Ectodermal cell (in vitro differentiated cells): Measurements from ENCODE around the gene EHBP1.

Source experiments
- H3K27ac ChIP-seq: 2 replicates; pipeline ENCODE4 v1.7.0; 2013; ENCODE audit warnings: mild to moderate bottlenecking, low read depth, low read length; ENCODE audit not compliant: insufficient read depth, poor library complexity, severe bottlenecking
- H3K27me3 ChIP-seq: 2 replicates; pipeline ENCODE4 v1.7.0; 2013; ENCODE audit warnings: mild to moderate bottlenecking, low read length; ENCODE audit not compliant: insufficient read depth, control insufficient read depth, poor library complexity, severe bottlenecking
- H3K36me3 ChIP-seq: one replicate; pipeline ENCODE4 v1.7.0; 2013; ENCODE audit warnings: low read length; ENCODE audit not compliant: control insufficient read depth, insufficient read depth
- H3K4me1 ChIP-seq: one replicate; pipeline ENCODE4 v1.7.0; 2013; ENCODE audit warnings: low read length; ENCODE audit not compliant: control insufficient read depth, insufficient read depth
- H3K4me3 ChIP-seq: 2 replicates; pipeline ENCODE4 v1.7.0; 2013; ENCODE audit warnings: low read depth, low read length, control low read depth; ENCODE audit not compliant: insufficient read depth
- H3K9me3 ChIP-seq: 2 replicates; pipeline ENCODE4 v1.7.0; 2013; ENCODE audit warnings: mild to moderate bottlenecking, low read length, moderate library complexity; ENCODE audit not compliant: control insufficient read depth
- WGBS, 2 experiments: methylation state at CpG; one replicate each; pipeline ENCODE4 v1.1.7; 2013; ENCODE audit warnings: missing lambda C conversion rate in 2 of 2; 5-methylcytosine and 5-hydroxymethylcytosine counted together

The EHBP1 gene

DNA sequence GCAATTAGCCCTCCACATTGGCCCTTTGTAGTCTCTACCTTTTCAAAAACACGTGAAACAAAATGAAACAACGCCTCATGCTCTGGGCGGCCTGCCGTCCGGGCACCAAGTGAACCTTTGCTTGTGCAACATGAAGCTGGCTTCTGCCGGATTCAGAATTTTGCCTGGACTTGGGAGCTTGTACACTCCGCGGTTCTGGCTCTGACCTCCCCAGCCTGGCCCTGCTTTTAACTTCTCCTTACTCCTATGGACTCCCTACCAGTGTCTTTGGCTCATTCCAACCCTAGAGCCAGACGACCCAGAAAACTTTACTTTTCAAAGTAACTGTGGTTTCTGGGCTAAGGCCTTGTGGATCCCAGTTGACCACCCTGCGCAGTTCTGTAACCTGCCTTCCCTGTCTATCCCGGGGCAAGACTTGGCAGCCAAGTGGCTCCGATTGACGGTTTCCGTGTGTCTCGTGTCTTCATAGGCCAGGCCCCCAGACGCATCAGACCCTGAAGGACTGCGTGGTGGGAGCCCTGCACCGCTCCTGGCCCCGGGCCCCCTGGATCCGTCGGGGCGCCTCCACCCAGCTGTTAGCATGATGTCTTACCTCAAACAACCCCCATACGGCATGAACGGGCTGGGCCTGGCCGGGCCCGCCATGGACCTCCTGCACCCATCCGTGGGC, 347.0 kb downstream of the EHBP1 start:
- H3K27me3 ChIP-seq: peaks cover 100% of the 10 kb centered on the region
- WGBS, 2 experiments: 6 to 7% methylated on average over 27 of the region's 27 CpGs
- no peaks in the 10 kb centered on the region for H3K9me3 ChIP-seq
- peaks cover 6% of the 10 kb centered on the region for H3K36me3 ChIP-seq
- no peak overlapping the region for H3K27ac ChIP-seq
- peak overlapping the region; percentile 63 for H3K4me3 ChIP-seq
- H3K4me1 ChIP-seq: peaks cover 31% of the 10 kb centered on the region

DNA sequence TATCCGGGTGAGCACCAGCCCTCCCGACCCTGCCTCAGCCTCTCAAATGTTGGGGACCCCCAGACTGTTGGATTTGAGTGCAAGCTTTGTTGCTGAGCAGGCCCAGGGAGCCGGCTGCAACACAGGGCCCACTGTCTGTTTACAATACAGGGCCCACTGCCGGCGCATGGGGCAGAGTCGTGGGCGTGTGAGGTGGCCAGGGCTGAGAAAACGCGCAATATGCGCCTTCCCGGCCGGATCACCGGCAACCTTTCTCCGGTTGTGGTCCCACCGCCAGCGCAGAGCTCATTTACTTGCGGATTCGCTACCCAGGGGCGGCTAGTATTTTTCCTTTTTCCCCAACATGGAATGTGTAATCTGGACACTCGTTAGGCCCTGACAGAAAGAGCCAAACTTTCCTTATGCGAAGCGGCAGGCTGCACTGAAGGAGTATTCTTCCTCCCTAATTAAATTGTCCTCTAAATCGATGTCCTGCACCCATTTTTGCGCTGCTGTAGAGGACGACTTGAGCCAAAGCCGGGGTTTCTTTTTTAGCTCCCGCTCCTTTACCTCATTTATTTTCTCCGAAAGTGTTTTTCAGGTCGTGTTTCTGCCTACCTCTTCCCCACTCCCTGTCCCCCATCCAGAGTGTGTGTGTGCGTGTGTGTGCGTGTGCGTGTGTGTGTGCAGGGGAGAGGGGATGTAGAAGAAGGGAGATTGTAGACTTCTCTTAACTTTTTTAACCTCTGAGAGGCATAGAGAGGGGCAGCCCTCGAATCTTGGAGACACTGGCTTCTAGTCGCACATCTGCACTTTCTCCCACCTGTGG, 347.8 kb downstream of the EHBP1 start:
- peaks cover 100% of the 10 kb centered on the region for H3K27me3 ChIP-seq
- peak overlapping the region; percentile 63 for H3K4me3 ChIP-seq
- H3K36me3 ChIP-seq: peaks cover 6% of the 10 kb centered on the region

DNA sequence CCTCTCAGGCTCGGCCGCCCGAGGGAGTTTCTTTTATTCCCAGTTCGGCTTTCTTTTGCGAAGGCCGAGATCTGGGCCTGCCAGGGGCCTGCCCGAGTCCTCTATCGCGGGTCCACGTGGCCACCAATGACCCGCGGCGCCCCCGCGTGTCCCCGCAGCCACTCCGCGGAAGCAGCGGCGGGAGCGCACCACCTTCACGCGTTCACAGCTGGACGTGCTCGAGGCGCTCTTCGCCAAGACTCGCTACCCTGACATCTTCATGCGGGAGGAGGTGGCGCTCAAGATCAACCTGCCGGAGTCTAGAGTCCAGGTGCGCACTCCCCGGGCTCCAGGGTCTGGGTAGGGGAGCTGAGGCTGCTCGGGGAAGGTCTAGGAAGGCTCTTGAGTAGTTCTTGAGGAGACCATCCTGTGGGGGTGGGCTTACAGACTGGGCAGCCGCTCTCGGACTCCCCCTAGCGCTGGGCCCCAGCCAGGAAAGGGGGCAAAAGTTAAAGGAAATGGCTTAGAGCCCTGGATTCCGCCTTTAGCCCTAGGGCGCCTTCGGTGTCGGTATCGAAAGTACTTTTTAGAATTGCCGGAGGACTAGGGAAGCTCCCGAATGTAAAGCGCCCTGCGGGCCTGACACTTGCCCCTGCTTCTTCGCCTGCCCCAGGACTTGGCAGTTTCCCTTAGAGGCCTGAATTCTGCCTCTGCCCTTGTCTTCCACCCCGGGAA, 348.5 kb downstream of the EHBP1 start:
- peaks cover 6% of the 10 kb centered on the region for H3K36me3 ChIP-seq
- H3K9me3 ChIP-seq: no peaks in the 10 kb centered on the region
- peaks cover 38% of the 10 kb centered on the region for H3K4me1 ChIP-seq
- no peak overlapping the region for H3K27ac ChIP-seq
- H3K4me3 ChIP-seq: peak overlapping the region; percentile 63
- WGBS, 2 experiments: 1 to 3% methylated on average over 48 of the region's 48 CpGs
- H3K27me3 ChIP-seq: peaks cover 100% of the 10 kb centered on the region

More for the DNA sequence above, 347.8 kb downstream of the EHBP1 start:
- Histone ChIP-seq H3K27ac (no peak overlapping the region), H3K9me3 (no peaks in the 10 kb centered on the region), H3K4me1 (peaks cover 37% of the 10 kb centered on the region)
- 4 to 5% methylated on average over 32 to 34 of the region's 34 CpGs for WGBS, 2 experiments

DNA sequence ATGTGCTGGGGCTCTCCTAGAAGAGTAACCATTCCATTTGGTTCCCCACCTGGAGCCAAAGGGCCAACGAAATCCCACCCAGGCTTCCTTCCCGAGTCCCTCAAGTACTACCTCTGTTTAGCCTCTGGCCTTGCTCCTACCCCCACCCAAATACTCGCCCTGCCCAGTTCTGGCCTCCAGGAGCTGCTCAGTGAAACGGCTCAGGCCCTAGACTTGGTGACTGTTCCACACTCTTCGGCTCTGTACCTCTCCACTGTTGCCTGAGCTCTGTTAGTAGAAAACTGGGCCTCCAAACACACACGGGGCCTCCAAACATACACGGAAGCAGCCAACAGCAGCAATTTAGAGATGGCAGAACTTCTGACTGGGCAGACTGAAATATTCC, 349.3 kb downstream of the EHBP1 start:
- H3K36me3 ChIP-seq: peaks cover 6% of the 10 kb centered on the region
- H3K27me3 ChIP-seq: peaks cover 100% of the 10 kb centered on the region
- H3K27ac ChIP-seq: no peak overlapping the region
- H3K9me3 ChIP-seq: no peaks in the 10 kb centered on the region
- WGBS, 2 experiments: 12 to 18% methylated on average over 7 of the region's 7 CpGs
- peaks cover 33% of the 10 kb centered on the region for H3K4me1 ChIP-seq
- peak overlapping the region; percentile 63 for H3K4me3 ChIP-seq

DNA sequence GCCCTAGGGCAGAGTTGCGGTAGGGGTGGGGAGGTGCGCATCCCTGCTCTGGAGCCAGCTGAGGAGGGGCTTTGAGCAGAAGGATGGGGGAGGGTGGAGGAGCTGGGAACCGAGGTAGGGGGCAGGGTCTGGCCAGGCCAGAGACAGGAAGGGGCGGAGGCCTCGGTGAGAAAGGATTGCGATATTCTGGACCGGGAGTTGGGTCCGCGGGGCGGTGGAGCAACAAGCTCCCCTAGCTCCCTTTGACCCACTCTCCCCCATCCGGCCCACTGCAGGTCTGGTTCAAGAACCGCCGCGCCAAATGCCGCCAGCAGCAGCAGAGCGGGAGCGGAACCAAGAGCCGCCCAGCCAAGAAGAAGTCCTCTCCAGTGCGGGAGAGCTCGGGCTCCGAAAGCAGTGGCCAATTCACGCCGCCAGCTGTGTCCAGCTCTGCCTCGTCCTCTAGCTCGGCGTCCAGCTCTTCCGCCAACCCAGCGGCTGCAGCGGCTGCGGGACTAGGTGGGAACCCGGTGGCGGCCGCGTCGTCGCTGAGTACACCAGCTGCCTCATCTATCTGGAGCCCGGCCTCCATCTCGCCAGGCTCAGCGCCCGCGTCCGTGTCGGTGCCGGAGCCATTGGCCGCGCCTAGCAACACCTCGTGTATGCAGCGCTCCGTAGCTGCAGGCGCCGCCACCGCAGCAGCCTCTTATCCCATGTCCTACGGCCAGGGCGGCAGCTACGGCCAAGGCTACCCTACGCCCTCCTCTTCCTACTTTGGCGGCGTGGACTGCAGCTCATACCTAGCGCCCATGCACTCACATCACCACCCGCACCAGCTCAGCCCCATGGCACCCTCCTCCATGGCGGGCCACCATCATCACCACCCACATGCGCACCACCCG, 350.0 kb downstream of the EHBP1 start:
- H3K27ac ChIP-seq: no peak overlapping the region
- H3K27me3 ChIP-seq: peaks cover 100% of the 10 kb centered on the region
- H3K4me1 ChIP-seq: peaks cover 33% of the 10 kb centered on the region
- H3K4me3 ChIP-seq: peak overlapping the region; percentile 63
- H3K36me3 ChIP-seq: peaks cover 6% of the 10 kb centered on the region
- 5 to 8% methylated on average over 63 of the region's 63 CpGs for WGBS, 2 experiments
- no peaks in the 10 kb centered on the region for H3K9me3 ChIP-seq

DNA sequence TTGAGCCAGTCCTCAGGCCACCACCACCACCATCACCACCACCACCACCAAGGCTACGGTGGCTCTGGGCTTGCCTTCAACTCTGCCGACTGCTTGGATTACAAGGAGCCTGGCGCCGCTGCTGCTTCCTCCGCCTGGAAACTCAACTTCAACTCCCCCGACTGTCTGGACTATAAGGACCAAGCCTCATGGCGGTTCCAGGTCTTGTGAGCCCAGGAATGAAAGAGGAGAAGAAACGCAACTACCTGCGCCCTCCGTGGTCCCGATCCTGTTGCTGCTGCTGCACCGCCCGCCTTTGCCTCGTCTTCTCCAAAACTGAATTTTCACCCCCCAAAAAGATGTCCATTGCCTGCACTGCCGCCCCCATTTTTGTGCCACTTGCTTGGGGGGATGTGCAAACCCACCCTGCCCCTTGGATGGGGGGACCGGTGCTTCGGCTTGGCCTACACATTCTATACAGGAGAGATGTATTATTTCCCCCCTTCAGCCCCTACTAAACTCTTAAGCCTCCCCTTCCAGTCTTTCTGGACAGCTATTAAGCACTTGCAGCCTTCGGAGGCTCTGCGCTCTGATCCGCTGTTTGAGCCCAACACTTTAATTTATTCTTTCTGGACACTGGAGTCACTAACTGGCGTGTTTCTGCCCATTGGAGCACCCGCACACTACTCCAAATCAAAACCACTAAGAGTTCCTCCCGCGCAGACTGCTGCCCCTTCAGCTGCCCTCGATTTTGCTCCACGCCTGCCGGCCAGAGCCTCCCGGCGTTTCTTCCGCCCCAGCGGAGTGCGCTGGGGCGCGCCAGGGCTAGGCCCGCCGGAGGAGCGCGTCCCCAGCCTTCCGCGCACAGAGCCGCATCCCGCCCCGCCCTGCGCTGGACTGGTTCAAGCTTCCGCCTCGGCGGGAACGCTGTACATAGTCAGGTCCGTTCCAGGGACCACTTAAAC, 350.9 kb downstream of the EHBP1 start:
- WGBS, 2 experiments: 8 to 9% methylated on average over 49 of the region's 49 CpGs
- Histone ChIP-seq H3K9me3 (no peaks in the 10 kb centered on the region), H3K27ac (no peak overlapping the region), H3K27me3 (peaks cover 100% of the 10 kb centered on the region), H3K4me1 (peaks cover 28% of the 10 kb centered on the region), H3K36me3 (peaks cover 6% of the 10 kb centered on the region), H3K4me3 (peak overlapping the region; percentile 63)

DNA sequence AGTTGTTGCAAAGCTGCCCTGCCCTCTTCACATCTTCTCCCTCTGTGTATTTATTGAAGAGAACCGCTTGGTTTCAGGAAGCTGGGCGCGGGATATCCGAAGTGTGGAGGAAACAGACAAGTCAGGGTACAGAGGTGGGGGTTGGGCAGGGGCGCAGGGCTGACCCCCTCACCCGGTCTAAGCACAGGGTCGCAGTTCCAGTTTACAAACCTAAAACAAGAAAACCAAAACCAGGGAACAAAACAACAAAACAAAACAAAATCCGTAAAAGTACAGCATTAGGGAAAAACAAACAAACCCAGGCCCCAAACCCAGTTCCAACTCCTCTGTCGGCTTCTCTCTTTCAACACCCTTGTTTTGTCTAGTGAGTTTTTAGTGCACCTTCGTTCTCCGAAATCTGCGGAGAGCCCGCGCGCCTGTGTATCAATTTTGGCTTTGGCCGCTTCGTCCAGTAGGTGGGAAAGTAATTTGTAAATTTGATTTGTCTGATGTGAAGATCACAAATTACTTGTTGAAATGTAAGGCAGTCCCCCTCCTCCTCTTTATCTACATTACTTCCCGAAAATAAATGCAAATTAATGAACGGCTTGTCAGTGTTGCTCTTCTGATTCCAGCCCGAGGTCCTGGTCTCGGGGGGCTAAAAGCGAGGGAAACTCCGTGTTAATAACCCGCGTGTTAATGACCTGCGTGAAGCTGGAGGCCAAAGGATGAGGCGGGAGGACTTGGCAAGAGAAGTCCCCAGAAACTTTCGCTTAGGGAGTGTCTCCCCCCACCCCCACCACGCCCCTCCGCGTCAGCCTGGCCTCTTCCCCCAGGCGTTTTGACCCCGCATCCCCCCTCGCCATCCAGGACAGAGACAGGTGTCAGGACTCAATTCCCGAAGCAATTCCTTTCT, 352.0 kb downstream of the EHBP1 start:
- Histone ChIP-seq H3K9me3 (no peaks in the 10 kb centered on the region), H3K4me3 (peak overlapping the region; percentile 63), H3K27me3 (peaks cover 100% of the 10 kb centered on the region), H3K36me3 (peaks cover 6% of the 10 kb centered on the region), H3K4me1 (peaks cover 28% of the 10 kb centered on the region), H3K27ac (peak overlapping the region; percentile 56)
- WGBS, 2 experiments: 4% methylated on average over 33 to 35 of the region's 35 CpGs

DNA sequence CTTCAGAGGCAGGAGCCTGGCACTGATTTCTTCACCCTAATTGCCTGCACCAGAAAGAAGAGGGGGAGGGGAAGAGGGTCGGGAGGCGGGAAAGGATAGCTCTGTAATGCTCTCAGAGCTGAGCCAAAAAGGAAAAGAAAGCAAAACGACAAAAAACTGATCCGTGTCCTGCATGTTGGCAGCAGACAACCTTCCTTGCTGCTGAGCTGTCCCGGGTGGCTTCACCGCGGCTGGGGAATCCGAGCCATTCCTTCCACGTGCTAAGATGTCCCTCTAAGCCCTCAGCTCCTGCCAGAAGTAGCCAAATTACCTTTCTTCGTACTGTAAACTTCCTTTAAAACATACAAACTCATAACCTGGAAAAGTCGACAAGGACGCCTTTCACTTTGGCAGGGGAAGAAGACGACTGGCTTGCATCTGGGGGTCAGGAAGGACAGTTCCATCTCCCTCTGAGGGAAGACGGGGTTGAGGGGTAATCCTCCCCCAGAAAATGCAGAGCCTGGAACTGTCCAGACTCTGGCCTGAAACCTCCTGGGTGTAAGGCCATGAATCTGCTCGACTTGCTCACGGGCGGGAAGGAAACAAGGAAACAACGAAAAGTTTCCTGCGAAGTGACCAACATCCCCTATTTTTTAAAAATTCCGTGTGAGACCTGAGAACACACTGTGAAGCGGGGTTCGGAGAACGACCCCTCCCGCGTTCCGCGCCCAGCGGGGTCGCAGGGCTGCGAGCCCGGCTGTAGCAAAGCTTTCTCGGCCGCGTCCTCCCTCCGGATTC, 352.8 kb downstream of the EHBP1 start:
- H3K4me3 ChIP-seq: no peak overlapping the region
- H3K36me3 ChIP-seq: no peaks in the 10 kb centered on the region
- H3K4me1 ChIP-seq: peaks cover 28% of the 10 kb centered on the region
- no peaks in the 10 kb centered on the region for H3K9me3 ChIP-seq
- 1 to 2% methylated on average over 35 of the region's 35 CpGs for WGBS, 2 experiments
- H3K27ac ChIP-seq: peak overlapping the region; percentile 56
- H3K27me3 ChIP-seq: peaks cover 99% of the 10 kb centered on the region
